Caco-2 (cell line): Measurements from ENCODE around the gene HABP2. TPM values are rescaled to one million over a fixed set of nuclear protein-coding genes. Genes with fewer than 3 reads are reported as not detected.

Experiments used
- BruUV-seq: library from RNA; stranded (reverse); fragments of 400-500 nt; replicated peaks from 2 replicates; lab custom pipeline; 2021; lab: Mats Ljungman, UMichigan
- CTCF ChIA-PET: fragments of 300-600 bp; sonication (Branson Sonifier 250); formaldehyde crosslinking; loops from one replicate; lab custom pipeline; 2022; ENCODE audit warnings: antibody characterized with exemption; lab: Charles Lee
- POLR2A ChIA-PET: fragments of 300-600 bp; sonication (Branson Sonifier 250); formaldehyde crosslinking; loops from one replicate; lab custom pipeline; 2022; ENCODE audit warnings: antibody characterized with exemption; lab: Charles Lee
- DNase-seq, 2 experiments: peaks; one replicate each; pipeline versions ENCODE4 v3.0.0 to v3.0.0-alpha.2; 2020 to 2022
- H3K27me3 ChIP-seq: replicated peaks from 2 replicates; pipeline ENCODE4 v1.6.0; 2011; ENCODE audit warnings: low read length; ENCODE audit not compliant: control insufficient read depth, insufficient read depth
- H3K36me3 ChIP-seq: 2 replicates; pipeline ENCODE4 v1.5.1; 2011; ENCODE audit warnings: low read length; ENCODE audit not compliant: control insufficient read depth, insufficient read depth
- H3K4me1 ChIP-seq: fragments of 250-450 bp; sonication (Bioruptor Pico); 2 replicates; pipeline ENCODE4 v1.5.1; 2020; ENCODE audit warnings: mild to moderate bottlenecking
- H3K4me3 ChIP-seq: 2 replicates; pipeline ENCODE4 v1.5.1; 2011; ENCODE audit warnings: low read depth, mild to moderate bottlenecking, control low read depth, low read length
- H3K9me3 ChIP-seq: fragments of 250-450 bp; sonication (Bioruptor Pico); 2 replicates; pipeline ENCODE4 v1.5.1; 2020; ENCODE audit warnings: mild to moderate bottlenecking, moderate library complexity
- H3K27ac Mint-ChIP-seq: one replicate; pipeline ENCODE4 v1.8.0; 2022; ENCODE audit warnings: mixed read lengths; ENCODE audit not compliant: unreplicated experiment
- H3K27me3 Mint-ChIP-seq: one replicate; pipeline ENCODE4 v1.8.0; 2022; ENCODE audit warnings: mixed read lengths; ENCODE audit not compliant: insufficient read depth, unreplicated experiment
- H3K36me3 Mint-ChIP-seq: one replicate; pipeline ENCODE4 v1.8.0; 2022; ENCODE audit warnings: mild to moderate bottlenecking, mixed read lengths; ENCODE audit not compliant: insufficient read depth, unreplicated experiment
- H3K4me1 Mint-ChIP-seq: one replicate; pipeline ENCODE4 v1.8.0; 2022; ENCODE audit warnings: low read depth, mixed read lengths; ENCODE audit not compliant: unreplicated experiment
- H3K4me3 Mint-ChIP-seq: one replicate; pipeline ENCODE4 v1.8.0; 2022; ENCODE audit warnings: mild to moderate bottlenecking, moderate library complexity, mixed read lengths; ENCODE audit not compliant: unreplicated experiment
- H3K9me3 Mint-ChIP-seq: one replicate; pipeline ENCODE4 v1.8.0; 2022; ENCODE audit warnings: mixed read lengths; ENCODE audit not compliant: unreplicated experiment
- intact Hi-C: fragments of 100-400 bp; cut with micrococcal nuclease; formaldehyde crosslinking; loops from one replicate; pipeline ENCODE4 v1.10.0; 2022; ENCODE audit not compliant: unreplicated experiment
- total RNA-seq: library from RNA; stranded (reverse); gene quantifications from 2 replicates; pipeline ENCODE4 v1.2.3, GENCODE V29; 2022
- TF ChIP-seq, protein P1 (sequence below), 2 experiments: fragments of 200-600 bp in 1 of 2; IDR thresholded peaks; 1 replicate in 1 of 2; 2 replicates in 1 of 2; pipeline versions ENCODE4 v1.5.1 to v1.8.0; 2011 to 2022; ENCODE audit warnings: antibody characterized with exemption in 1 of 2, control low read depth in 1 of 2, inconsistent platforms in 1 of 2, low read depth in 1 of 2, low read length in 1 of 2, mild to moderate bottlenecking in 1 of 2, moderate library complexity in 1 of 2; ENCODE audit not compliant: insufficient read depth in 1 of 2, severe bottlenecking in 1 of 2, unreplicated experiment in 1 of 2

HABP2 gene
- total RNA-seq, 1 experiment from 2014 or later = 21.0 TPM

DNA sequence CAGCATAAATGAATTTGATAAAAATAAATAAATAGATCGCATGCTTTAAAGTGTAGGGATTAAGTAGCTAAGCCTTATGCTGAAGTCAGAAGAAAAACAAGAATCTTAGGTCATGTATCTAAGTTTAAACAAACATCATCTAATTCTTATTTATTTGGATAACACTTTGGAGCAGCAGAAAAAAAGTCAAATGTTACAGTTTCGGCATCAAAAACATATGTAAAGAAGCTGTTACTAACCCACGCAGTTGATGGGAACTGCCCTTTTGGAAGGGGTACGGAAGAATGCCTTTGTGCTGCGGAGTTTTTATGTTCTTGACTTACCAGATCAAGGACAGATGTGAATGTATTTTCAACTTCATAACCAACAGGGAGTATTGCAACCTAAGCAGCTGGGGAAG, 37.3 kb upstream of the HABP2 start:
- H3K4me3 ChIP-seq = no peak overlapping the region
- no peaks in the 10 kb centered on the region for H3K36me3 ChIP-seq
- Mint-ChIP-seq H3K27ac (no peak overlapping the region), H3K4me3 (no peak overlapping the region), H3K4me1 (no peaks in the 10 kb centered on the region), H3K27me3 (peaks cover 6% of the 10 kb centered on the region), H3K36me3 (no peaks in the 10 kb centered on the region), H3K9me3 (peaks cover 29% of the 10 kb centered on the region)
- DNase-seq = no peak
- TF ChIP-seq, protein P1, sequence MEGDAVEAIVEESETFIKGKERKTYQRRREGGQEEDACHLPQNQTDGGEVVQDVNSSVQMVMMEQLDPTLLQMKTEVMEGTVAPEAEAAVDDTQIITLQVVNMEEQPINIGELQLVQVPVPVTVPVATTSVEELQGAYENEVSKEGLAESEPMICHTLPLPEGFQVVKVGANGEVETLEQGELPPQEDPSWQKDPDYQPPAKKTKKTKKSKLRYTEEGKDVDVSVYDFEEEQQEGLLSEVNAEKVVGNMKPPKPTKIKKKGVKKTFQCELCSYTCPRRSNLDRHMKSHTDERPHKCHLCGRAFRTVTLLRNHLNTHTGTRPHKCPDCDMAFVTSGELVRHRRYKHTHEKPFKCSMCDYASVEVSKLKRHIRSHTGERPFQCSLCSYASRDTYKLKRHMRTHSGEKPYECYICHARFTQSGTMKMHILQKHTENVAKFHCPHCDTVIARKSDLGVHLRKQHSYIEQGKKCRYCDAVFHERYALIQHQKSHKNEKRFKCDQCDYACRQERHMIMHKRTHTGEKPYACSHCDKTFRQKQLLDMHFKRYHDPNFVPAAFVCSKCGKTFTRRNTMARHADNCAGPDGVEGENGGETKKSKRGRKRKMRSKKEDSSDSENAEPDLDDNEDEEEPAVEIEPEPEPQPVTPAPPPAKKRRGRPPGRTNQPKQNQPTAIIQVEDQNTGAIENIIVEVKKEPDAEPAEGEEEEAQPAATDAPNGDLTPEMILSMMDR (IDR thresholded peaks at IDR 0.05; ENCODE audit: insufficient read depth in 1 of 2, low read depth in 1 of 2, low read length in 1 of 2, severe bottlenecking in 1 of 2, unreplicated experiment in 1 of 2) = no peak
- no peaks in the 10 kb centered on the region for H3K27me3 ChIP-seq
- ChIA-PET CTCF (no interaction called here), POLR2A (no interaction called here)
- peaks cover 9% of the 10 kb centered on the region for H3K9me3 ChIP-seq
- no TSS peak for BruUV-seq
- intact Hi-C loops = no loop called here
- H3K4me1 ChIP-seq = no peaks in the 10 kb centered on the region

DNA sequence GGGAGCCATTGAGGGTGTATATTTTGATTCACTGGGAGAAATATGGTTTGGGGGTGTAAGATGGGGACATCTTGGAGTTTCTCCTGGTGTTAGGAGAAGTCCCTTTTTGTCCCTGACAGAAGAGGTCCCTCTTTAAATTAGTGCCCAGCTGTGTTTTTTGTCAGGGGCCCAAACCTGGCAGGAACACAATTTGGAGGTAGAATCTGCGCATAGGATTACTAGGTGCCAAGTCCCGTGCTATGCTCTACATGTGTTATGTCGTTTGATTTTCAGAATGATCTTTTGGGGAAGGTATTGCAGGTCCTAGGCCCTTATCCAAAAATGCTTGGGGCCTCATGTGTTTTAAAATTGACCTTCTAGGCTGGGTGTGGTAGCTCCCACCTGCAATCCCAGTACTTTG, 36.8 kb upstream of the HABP2 start:
- Histone ChIP-seq H3K9me3 (peaks cover 7% of the 10 kb centered on the region), H3K27me3 (no peaks in the 10 kb centered on the region), H3K4me3 (no peak overlapping the region), H3K4me1 (no peaks in the 10 kb centered on the region), H3K36me3 (no peaks in the 10 kb centered on the region)
- H3K4me1 Mint-ChIP-seq = no peaks in the 10 kb centered on the region
- intact Hi-C loops = no loop called here
- no peak overlapping the region for H3K27ac Mint-ChIP-seq
- BruUV-seq = no TSS peak
- peaks cover 3% of the 10 kb centered on the region for H3K27me3 Mint-ChIP-seq
- H3K4me3 Mint-ChIP-seq = no peak overlapping the region
- no peaks in the 10 kb centered on the region for H3K36me3 Mint-ChIP-seq
- TF ChIP-seq, protein P1 (IDR thresholded peaks at IDR 0.05; ENCODE audit: insufficient read depth in 1 of 2, low read depth in 1 of 2, low read length in 1 of 2, severe bottlenecking in 1 of 2, unreplicated experiment in 1 of 2) = no peak
- ChIA-PET POLR2A (no interaction called here), CTCF (no interaction called here)
- no peak for DNase-seq
- peaks cover 24% of the 10 kb centered on the region for H3K9me3 Mint-ChIP-seq

DNA sequence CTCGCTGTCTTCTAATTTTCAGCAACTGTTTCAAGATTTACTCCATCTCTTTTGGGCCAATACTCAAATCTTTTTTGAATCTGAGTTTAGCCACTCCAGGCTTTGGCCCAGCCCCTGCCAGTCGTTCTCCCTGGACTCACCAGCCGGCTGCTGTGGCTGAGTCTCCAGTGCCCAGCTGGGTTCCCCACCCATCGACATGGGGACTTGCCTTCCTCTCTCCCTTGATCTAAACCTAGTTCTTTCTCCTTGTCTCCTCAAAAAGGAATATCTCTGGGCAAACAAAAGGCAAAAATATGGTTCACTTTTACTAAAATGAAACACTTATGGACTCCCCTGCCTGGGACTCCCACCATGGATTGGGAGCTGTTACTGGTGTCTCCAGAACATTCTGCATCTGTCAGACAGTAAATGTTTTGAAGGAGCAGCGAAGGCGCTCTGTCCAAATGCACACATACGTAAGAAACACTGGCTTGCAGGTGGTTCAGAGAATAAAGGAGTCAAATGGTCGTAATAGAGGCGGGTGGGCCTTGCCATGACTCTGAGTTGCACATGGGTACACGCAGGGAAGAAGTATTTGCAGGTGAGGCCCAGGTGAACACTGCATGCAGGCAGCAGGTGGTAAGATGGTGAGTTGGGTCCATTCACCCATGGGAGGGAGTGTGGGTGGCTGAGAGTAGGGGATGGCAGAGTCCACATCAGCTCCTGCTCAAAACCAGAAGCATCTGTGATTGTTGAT, 35.5 kb upstream of the HABP2 start:
- no peaks in the 10 kb centered on the region for H3K27me3 ChIP-seq
- H3K36me3 ChIP-seq = no peaks in the 10 kb centered on the region
- H3K4me3 ChIP-seq = no peak overlapping the region
- no peaks in the 10 kb centered on the region for H3K27me3 Mint-ChIP-seq
- no TSS peak for BruUV-seq
- CTCF ChIA-PET = no interaction called here
- no peak overlapping the region for H3K4me3 Mint-ChIP-seq
- intact Hi-C loops = no loop called here
- H3K27ac Mint-ChIP-seq = no peak overlapping the region
- POLR2A ChIA-PET = interaction anchor here (0.6 kb wide), 1 partner anchor 10 kb away, joined by 3 read pairs; no protein-coding TSS in a partner anchor
- no peaks in the 10 kb centered on the region for H3K4me1 ChIP-seq
- H3K36me3 Mint-ChIP-seq = no peaks in the 10 kb centered on the region
- TF ChIP-seq, protein P1 (IDR thresholded peaks at IDR 0.05; ENCODE audit: insufficient read depth in 1 of 2, low read depth in 1 of 2, low read length in 1 of 2, severe bottlenecking in 1 of 2, unreplicated experiment in 1 of 2) = no peak
- no peak for DNase-seq
- no peaks in the 10 kb centered on the region for H3K4me1 Mint-ChIP-seq
- no peaks in the 10 kb centered on the region for H3K9me3 ChIP-seq
- H3K9me3 Mint-ChIP-seq = peaks cover 11% of the 10 kb centered on the region
